Neutrophil (primary cell): ENCODE data around the gene RAB31.
A peak's percentile ranks its signal among the peaks of the same experiment; 100 is the strongest.

Experiments
- H3K27ac ChIP-seq: fragments of 200-600 bp; sonication (generic); 2 replicates; pipeline ENCODE4 v1.5.1; 2016; ENCODE audit warnings: mild to moderate bottlenecking, moderate library complexity
- H3K27me3 ChIP-seq: fragments of 200-600 bp; sonication (generic); 2 replicates; pipeline ENCODE4 v1.6.0; 2016; ENCODE audit warnings: mild to moderate bottlenecking
- H3K36me3 ChIP-seq: fragments of 200-600 bp; sonication (generic); 2 replicates; pipeline ENCODE4 v1.5.1; 2017
- H3K4me1 ChIP-seq, 2 experiments: fragments of 200-600 bp in 1 of 2; sonication (generic) in 1 of 2; 1 replicate in 1 of 2; 2 replicates in 1 of 2; pipeline versions ENCODE4 v1.5.1 to v1.6.1; 2013 to 2016; ENCODE audit warnings: low read depth in 1 of 2, low read length in 1 of 2, mild to moderate bottlenecking in 1 of 2, moderate library complexity in 1 of 2; ENCODE audit not compliant: control insufficient read depth in 1 of 2, insufficient read depth in 1 of 2
- H3K4me3 ChIP-seq, 2 experiments: fragments of 200-600 bp in 1 of 2; sonication (generic) in 1 of 2; 1 replicate in 1 of 2; 2 replicates in 1 of 2; pipeline ENCODE4 v1.5.1; 2013 to 2016; ENCODE audit warnings: low read depth in 1 of 2, low read length in 1 of 2, mild to moderate bottlenecking in 1 of 2, moderate library complexity in 1 of 2
- H3K9me3 ChIP-seq: fragments of 200-600 bp; sonication (generic); 2 replicates; pipeline ENCODE4 v1.5.1; 2016
- TF ChIP-seq, protein P1 (sequence below): fragments of 200-600 bp; sonication (generic); IDR thresholded peaks from 2 replicates; pipeline ENCODE4 v1.5.1; 2016; ENCODE audit warnings: antibody characterized with exemption

Gene RAB31

DNA sequence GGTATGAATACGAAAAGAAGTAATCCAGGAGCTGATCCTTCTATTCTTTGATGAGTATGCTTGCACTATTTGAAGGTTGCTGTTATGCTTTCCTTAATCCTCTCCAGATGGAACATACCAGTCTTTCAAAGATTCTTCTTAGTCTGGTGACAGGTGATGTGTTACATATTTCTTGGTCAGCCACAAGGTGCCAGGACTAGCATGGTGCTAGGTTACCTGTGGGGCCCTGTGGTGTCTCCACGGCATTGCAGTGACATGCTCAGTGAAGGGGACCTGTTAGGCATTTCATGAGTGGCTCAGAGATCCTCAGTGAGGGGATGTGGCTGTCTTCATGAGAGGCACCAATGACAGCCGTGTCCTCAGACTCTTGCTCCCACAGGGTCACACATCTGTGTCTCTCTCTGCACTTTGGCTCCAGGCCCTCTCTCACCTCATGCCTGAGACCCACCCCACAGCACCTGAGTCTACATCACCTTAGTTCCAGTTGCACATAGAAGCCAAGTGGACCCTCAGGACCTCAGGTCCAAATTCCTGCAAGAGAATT, 13.1 kb upstream of the RAB31 start:
- Histone ChIP-seq H3K27me3 (no peaks in the 10 kb centered on the region), H3K9me3 (no peaks in the 10 kb centered on the region), H3K4me1 (peaks cover 34 to 36% of the 10 kb centered on the region in 2 experiments), H3K36me3 (no peaks in the 10 kb centered on the region), H3K4me3 (peak overlapping the region in 1 of 2 experiments; percentile 53), H3K27ac (peak overlapping the region; percentile 71)
- TF ChIP-seq, protein P1, sequence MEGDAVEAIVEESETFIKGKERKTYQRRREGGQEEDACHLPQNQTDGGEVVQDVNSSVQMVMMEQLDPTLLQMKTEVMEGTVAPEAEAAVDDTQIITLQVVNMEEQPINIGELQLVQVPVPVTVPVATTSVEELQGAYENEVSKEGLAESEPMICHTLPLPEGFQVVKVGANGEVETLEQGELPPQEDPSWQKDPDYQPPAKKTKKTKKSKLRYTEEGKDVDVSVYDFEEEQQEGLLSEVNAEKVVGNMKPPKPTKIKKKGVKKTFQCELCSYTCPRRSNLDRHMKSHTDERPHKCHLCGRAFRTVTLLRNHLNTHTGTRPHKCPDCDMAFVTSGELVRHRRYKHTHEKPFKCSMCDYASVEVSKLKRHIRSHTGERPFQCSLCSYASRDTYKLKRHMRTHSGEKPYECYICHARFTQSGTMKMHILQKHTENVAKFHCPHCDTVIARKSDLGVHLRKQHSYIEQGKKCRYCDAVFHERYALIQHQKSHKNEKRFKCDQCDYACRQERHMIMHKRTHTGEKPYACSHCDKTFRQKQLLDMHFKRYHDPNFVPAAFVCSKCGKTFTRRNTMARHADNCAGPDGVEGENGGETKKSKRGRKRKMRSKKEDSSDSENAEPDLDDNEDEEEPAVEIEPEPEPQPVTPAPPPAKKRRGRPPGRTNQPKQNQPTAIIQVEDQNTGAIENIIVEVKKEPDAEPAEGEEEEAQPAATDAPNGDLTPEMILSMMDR, result no peak

DNA sequence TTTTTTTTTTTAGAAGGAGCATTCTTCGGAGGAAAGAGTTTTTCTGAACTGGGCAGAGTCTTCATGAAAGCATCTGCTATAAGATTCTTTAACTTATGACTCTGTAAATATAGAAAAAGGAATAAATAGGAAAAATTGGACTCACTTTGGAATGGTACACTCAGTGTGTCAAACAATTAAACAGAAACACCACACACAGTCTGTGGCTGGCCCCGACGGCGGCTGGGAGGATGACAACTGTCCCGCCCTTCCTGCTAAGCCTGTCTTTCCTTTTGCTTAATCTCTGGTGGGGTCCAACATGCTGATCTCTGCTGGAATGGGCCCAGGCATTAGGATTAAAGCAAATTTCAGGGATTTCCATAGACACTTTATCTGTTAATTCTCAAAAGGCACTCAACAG, 12.5 kb upstream of the RAB31 start:
- H3K9me3 ChIP-seq, result no peaks in the 10 kb centered on the region
- peak overlapping the region; percentile 49 to 53 for H3K4me3 ChIP-seq
- H3K27me3 ChIP-seq, result no peaks in the 10 kb centered on the region
- no peaks in the 10 kb centered on the region for H3K36me3 ChIP-seq
- H3K4me1 ChIP-seq, result peaks cover 40 to 42% of the 10 kb centered on the region in 2 experiments
- TF ChIP-seq, protein P1, result no peak
- H3K27ac ChIP-seq, result peak overlapping the region; percentile 71

DNA sequence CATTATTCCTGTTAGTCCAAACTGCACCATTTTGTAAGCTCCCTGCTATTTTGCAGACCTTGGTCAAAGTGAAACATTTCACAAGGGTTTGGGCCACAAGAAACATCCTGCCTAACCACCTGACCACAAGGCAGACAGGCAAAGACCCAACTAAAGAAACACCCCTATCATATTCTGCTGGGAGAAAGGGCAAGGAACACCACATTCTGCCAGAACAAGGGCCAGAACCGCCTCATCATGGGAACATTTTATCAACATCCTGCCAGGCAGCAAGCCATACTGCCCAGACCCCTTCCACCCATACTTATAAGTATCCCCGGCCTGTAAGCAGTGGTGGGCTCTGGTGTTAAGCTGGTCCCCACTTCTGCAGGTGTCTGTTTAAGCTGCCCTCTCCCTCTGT, 12.0 kb upstream of the RAB31 start:
- TF ChIP-seq, protein P1, result no peak
- no peaks in the 10 kb centered on the region for H3K9me3 ChIP-seq
- H3K27ac ChIP-seq, result peak overlapping the region; percentile 71
- peak overlapping the region; percentile 49 to 53 for H3K4me3 ChIP-seq
- no peaks in the 10 kb centered on the region for H3K27me3 ChIP-seq
- H3K36me3 ChIP-seq, result no peaks in the 10 kb centered on the region
- peaks cover 44 to 47% of the 10 kb centered on the region in 2 experiments for H3K4me1 ChIP-seq

DNA sequence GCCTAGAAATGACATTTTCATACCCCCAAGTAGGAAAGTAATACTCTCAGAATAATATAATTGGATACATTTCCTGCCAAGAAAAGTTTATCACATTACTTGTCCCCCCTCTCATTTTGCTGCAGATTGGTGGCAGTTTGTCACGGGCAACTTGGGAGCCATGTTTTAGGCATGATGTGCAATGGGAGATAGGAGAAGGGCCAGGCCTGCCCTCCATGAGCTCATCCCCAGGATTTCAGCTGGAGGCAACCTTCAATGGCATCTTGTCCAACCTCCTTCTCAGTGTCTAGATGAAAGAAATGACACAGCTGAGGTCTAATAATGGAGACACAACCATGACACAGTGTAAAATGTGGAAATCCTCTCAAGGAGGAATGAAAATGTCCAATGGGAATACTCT, 11.4 kb upstream of the RAB31 start:
- Histone ChIP-seq H3K4me3 (no peak overlapping the region), H3K27ac (peak overlapping the region; percentile 71), H3K27me3 (no peaks in the 10 kb centered on the region), H3K4me1 (peaks cover 50 to 53% of the 10 kb centered on the region in 2 experiments), H3K9me3 (no peaks in the 10 kb centered on the region), H3K36me3 (no peaks in the 10 kb centered on the region)
- TF ChIP-seq, protein P1, result no peak

DNA sequence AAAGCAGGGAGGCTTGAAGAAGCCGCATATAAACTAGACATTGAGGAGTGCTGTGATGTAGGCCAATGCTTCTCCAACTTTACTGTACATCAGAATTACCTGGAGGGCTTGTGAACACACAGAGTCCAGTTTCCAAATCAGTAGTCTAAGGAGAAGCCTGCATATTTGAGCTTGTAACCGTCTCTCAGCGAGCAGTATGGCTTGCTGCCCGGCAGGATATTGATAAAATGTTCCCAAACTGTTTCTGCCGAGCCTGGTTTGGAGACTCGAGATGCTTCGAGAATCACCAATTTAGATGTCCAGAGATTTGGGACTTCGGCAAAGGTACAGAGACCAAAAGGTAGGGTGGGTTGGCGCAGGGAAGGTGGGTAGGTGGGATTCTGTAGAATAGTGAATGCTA, 11.0 kb upstream of the RAB31 start:
- TF ChIP-seq, protein P1, result no peak
- H3K9me3 ChIP-seq, result no peaks in the 10 kb centered on the region
- no peak overlapping the region for H3K4me3 ChIP-seq
- H3K4me1 ChIP-seq, result peaks cover 54 to 57% of the 10 kb centered on the region in 2 experiments
- no peaks in the 10 kb centered on the region for H3K27me3 ChIP-seq
- H3K36me3 ChIP-seq, result no peaks in the 10 kb centered on the region
- H3K27ac ChIP-seq, result peak overlapping the region; percentile 71
